HepG2 (cell line): ENCODE data around the gene TIAM1. TPM values are rescaled to one million over a fixed set of nuclear protein-coding genes. Genes with fewer than 3 reads are reported as not detected.

Experiments
- ATAC-seq: fragments of 200-7000 bp; cut with Tn5 transposase; 3 replicates; pipeline ENCODE4 v1.9.1; 2020; ENCODE audit warnings: mild to moderate bottlenecking, moderate library complexity
- BruUV-seq: library from RNA; stranded (reverse); fragments of 400-500 nt; replicated peaks from 2 replicates; lab custom pipeline; 2021; lab: Mats Ljungman, UMichigan
- CTCF ChIA-PET: fragments of 300-600 bp; formaldehyde crosslinking; extraction: SDS; loops from one replicate; lab custom pipeline; 2021; ENCODE audit warnings: low total read pairs, inconsistent platforms, low intra/inter-chr PET ratio; lab: Yijun Ruan, JAX
- POLR2A ChIA-PET: fragments of 350-600 bp; sonication (Branson Sonifier 250); formaldehyde crosslinking; loops from one replicate; lab custom pipeline; 2020; ENCODE audit warnings: antibody characterized with exemption, inconsistent platforms; lab: Yijun Ruan, JAX
- DNase-seq: peaks from one replicate; pipeline ENCODE4 v3.0.0-alpha.2; 2015; ENCODE audit warnings: low spot score
- FAIRE-seq: peaks from 3 replicates; lab custom pipeline; 2011; peaks lifted over from hg19 to GRCh38; lab: Jason Lieb, UNC
- H2AFZ ChIP-seq: one replicate; pipeline ENCODE4 v1.6.1; 2011; ENCODE audit warnings: low read length, inconsistent platforms
- H3K27ac ChIP-seq: fragments of 300-600 bp; 3 replicates; pipeline ENCODE4 v1.8.0; 2011; ENCODE audit warnings: mixed run types, mild to moderate bottlenecking, mixed read lengths, low read length, inconsistent platforms; ENCODE audit not compliant: insufficient read depth; ENCODE audit errors: extremely low read length
- H3K27me3 ChIP-seq, 2 experiments: fragments of 200-600 bp in 1 of 2; 2 replicates in 1 of 2; 3 replicates in 1 of 2; pipeline versions ENCODE4 v1.6.0 to v1.8.0; 2011; ENCODE audit warnings: low read length in 2 of 2, mild to moderate bottlenecking in 2 of 2, moderate library complexity in 2 of 2, inconsistent platforms in 1 of 2; ENCODE audit not compliant: insufficient read depth in 2 of 2, control insufficient read depth in 1 of 2
- H3K36me3 ChIP-seq, 2 experiments: fragments of 200-600 bp in 1 of 2; replicated peaks in 1 of 2; 2 replicates in 1 of 2; 3 replicates in 1 of 2; pipeline versions ENCODE4 v1.5.1 to v1.8.0; 2011; ENCODE audit warnings: low read length in 2 of 2, inconsistent platforms in 1 of 2; ENCODE audit not compliant: insufficient read depth in 2 of 2, control insufficient read depth in 1 of 2
- H3K4me1 ChIP-seq: 2 replicates; pipeline ENCODE4 v1.5.1; 2012; ENCODE audit warnings: low read length, inconsistent platforms; ENCODE audit not compliant: insufficient read depth
- H3K4me2 ChIP-seq: 2 replicates; pipeline ENCODE4 v1.6.0; 2011; ENCODE audit warnings: low read depth, low read length, inconsistent platforms
- H3K4me3 ChIP-seq, 3 experiments: fragments of 200-600 bp in 1 of 3; sonication (generic), shearing (Covaris generic) in 1 of 3; replicated peaks in 1 of 3; 2 replicates each; pipeline ENCODE4 v1.5.1; 2011 to 2016; ENCODE audit warnings: low read length in 3 of 3, inconsistent platforms in 2 of 3, low read depth in 2 of 3, mild to moderate bottlenecking in 2 of 3, control low read depth in 1 of 3, mixed read lengths in 1 of 3; ENCODE audit not compliant: insufficient read depth in 1 of 3
- H3K79me2 ChIP-seq: one replicate; pipeline ENCODE4 v1.6.1; 2011; ENCODE audit warnings: low read length, inconsistent platforms; ENCODE audit not compliant: insufficient read depth
- H3K9ac ChIP-seq: 2 replicates; pipeline ENCODE4 v1.6.0; 2011; ENCODE audit warnings: mild to moderate bottlenecking, low read depth, low read length, inconsistent platforms; ENCODE audit not compliant: insufficient read depth
- H3K9me3 ChIP-seq: 2 replicates; pipeline ENCODE4 v1.5.1; 2012; ENCODE audit warnings: mild to moderate bottlenecking, low read length
- H4K20me1 ChIP-seq: 2 replicates; pipeline ENCODE4 v1.6.0; 2011; ENCODE audit warnings: inconsistent platforms, mild to moderate bottlenecking, low read length, moderate library complexity; ENCODE audit not compliant: insufficient read depth
- ONECUT2 ChIP-seq: sonication (generic); formaldehyde crosslinking; IDR thresholded peaks from 2 replicates; pipeline ENCODE4 v1.4.0; 2020; ENCODE audit warnings: missing genetic modification reagents
- PTBP1 ChIP-seq: fragments of 200-400 bp; formaldehyde crosslinking; IDR thresholded peaks from 2 replicates; pipeline ENCODE4 v1.6.1; 2018; ENCODE audit warnings: low read length, low read depth; ENCODE audit not compliant: poor library complexity, severe bottlenecking
- U2AF1 ChIP-seq: fragments of 200-400 bp; formaldehyde crosslinking; optimal IDR thresholded peaks from 2 replicates; pipeline ENCODE3; 2017; ENCODE audit warnings: mild to moderate bottlenecking, low read depth, low read length
- YEATS2 ChIP-seq: sonication (generic); formaldehyde crosslinking; IDR thresholded peaks from 2 replicates; pipeline ENCODE4 v1.4.0; 2020; ENCODE audit warnings: missing genetic modification reagents, borderline replicate concordance
- ZNF772 ChIP-seq: sonication (generic); formaldehyde crosslinking; IDR thresholded peaks from 2 replicates; pipeline ENCODE4 v1.5.0; 2020; ENCODE audit warnings: mild to moderate bottlenecking, missing genetic modification reagents
- WGBS: methylation state at CpG from one replicate; pipeline ENCODE4 v1.1.6; 2017; ENCODE audit warnings: low lambda C conversion rate; 5-methylcytosine and 5-hydroxymethylcytosine counted together
- in situ Hi-C: cut with HindIII; loops from 2 replicates; pipeline ENCODE4 v1.10.0; 2017; ENCODE audit warnings: low pct_unique_long_range_greater_than_20kb; ENCODE audit not compliant: extremely low pct_ligation_motif_present
- intact Hi-C: fragments of 100-400 bp; cut with micrococcal nuclease; formaldehyde crosslinking; loops from one replicate; pipeline ENCODE4 v1.10.0; 2022; ENCODE audit not compliant: unreplicated experiment
- polyA plus RNA-seq, 8 experiments: library from polyadenylated mRNA; depleted of rRNA in 3 of 8; stranded (reverse) in 7 of 8; unstranded in 1 of 8; fragments of >200 nt; fragmentation: Illumina TruSeq in 4 of 8; extraction: Trizol in 4 of 8; gene quantifications; 2 replicates each; pipeline versions ENCODE4 v1.2.1 to v1.2.3, GENCODE V29; 2011 to 2016; ENCODE audit warnings: low read depth in 4 of 8, missing spikeins in 1 of 8, mixed read lengths in 1 of 8; ENCODE audit not compliant: insufficient read depth in 1 of 8
- total RNA-seq, 5 experiments: library from RNA; depleted of rRNA; stranded (reverse); fragments of >200 nt; fragmentation: Illumina TruSeq; extraction: Trizol; gene quantifications; 2 replicates each; pipeline ENCODE4 v1.2.3, GENCODE V29; 2016; ENCODE audit warnings: low read depth in 1 of 5
- TF ChIP-seq, protein P1 (sequence below): sonication (generic); formaldehyde crosslinking; IDR thresholded peaks from 2 replicates; pipeline ENCODE4 v1.5.1; 2020; ENCODE audit warnings: missing genetic modification reagents, mild to moderate bottlenecking, borderline replicate concordance
- TF ChIP-seq, protein P2 (sequence below): fragments of 450-650 bp; IDR thresholded peaks from 2 replicates; pipeline ENCODE4 v1.6.1; 2017
- TF ChIP-seq, protein P3 (sequence below): sonication (generic); formaldehyde crosslinking; IDR thresholded peaks from 2 replicates; pipeline ENCODE4 v1.4.0; 2020; ENCODE audit warnings: missing genetic modification reagents

Gene TIAM1
- total and polyA plus RNA-seq, 2 of the 13 experiments (the other 11 are each of a cell fraction or from before 2014, with no cell fraction given): 0.13 to 0.24 TPM

DNA sequence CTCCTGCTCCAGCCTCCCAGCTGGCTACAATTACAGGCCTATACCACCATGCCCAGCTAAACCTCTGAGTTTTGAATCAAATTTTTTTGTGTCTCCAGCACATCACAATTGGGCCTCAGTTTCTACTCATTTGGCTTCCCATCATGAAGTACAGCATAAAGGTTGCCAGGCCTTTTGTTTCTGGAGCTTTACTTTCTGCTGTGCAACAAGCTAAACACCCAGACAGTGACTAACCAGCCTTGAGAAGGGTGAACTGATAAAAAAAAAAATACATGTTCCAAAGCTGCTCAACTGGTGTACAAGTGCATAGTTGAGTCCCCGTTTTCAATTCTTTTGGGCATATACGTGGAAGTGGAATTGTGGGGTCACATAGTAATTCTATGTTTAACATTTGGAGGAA lies 25.1 kb downstream of the TIAM1 start (continued):
- TF ChIP-seq, protein P1, sequence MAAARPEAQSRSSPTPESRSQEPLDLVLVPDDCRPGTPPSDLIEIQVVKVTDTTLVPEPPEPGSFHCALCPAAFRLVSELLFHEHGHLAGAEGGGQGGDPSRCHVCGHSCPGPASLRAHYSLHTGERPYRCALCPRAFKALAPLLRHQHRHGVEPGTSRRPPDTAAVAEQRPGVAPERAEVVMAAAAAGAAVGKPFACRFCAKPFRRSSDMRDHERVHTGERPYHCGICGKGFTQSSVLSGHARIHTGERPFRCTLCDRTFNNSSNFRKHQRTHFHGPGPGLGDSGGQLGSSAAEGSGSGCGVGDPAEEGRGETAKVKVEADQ (CRISPR knock-in tag): no peak
- TF ChIP-seq ONECUT2: no peak
- TF ChIP-seq, protein P2, sequence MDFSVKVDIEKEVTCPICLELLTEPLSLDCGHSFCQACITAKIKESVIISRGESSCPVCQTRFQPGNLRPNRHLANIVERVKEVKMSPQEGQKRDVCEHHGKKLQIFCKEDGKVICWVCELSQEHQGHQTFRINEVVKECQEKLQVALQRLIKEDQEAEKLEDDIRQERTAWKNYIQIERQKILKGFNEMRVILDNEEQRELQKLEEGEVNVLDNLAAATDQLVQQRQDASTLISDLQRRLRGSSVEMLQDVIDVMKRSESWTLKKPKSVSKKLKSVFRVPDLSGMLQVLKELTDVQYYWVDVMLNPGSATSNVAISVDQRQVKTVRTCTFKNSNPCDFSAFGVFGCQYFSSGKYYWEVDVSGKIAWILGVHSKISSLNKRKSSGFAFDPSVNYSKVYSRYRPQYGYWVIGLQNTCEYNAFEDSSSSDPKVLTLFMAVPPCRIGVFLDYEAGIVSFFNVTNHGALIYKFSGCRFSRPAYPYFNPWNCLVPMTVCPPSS: no peak
- no peak for TF ChIP-seq YEATS2
- TF ChIP-seq, protein P3, sequence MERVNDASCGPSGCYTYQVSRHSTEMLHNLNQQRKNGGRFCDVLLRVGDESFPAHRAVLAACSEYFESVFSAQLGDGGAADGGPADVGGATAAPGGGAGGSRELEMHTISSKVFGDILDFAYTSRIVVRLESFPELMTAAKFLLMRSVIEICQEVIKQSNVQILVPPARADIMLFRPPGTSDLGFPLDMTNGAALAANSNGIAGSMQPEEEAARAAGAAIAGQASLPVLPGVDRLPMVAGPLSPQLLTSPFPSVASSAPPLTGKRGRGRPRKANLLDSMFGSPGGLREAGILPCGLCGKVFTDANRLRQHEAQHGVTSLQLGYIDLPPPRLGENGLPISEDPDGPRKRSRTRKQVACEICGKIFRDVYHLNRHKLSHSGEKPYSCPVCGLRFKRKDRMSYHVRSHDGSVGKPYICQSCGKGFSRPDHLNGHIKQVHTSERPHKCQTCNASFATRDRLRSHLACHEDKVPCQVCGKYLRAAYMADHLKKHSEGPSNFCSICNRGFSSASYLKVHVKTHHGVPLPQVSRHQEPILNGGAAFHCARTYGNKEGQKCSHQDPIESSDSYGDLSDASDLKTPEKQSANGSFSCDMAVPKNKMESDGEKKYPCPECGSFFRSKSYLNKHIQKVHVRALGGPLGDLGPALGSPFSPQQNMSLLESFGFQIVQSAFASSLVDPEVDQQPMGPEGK (CRISPR knock-in tag): no peak
- no peak for TF ChIP-seq ZNF772 (CRISPR knock-in tag)
- TF ChIP-seq, all 625 proteins: peak for 0

DNA sequence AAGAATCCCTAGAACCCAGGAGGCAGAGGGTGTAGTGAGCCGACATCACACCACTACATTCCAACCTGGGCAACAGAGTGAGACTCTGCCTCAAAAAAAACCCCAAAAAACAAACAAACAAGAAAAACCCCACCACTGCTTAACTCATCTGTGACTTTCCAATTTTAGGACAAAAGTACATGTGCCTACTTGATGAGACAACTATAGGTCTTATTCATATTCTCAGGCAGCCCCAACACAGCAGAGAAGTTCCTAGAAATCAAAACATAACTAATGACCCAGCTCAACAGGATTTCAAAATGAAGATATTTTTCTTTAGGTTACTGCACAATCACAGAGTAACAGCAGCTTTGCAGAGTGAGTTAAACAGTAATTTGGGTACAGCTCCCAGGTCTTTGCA lies 26.4 kb downstream of the TIAM1 start:
- TF ChIP-seq PTBP1 (no peak), U2AF1 (no peak)
- WGBS: 83% methylated on average over 1 of the region's 1 CpG
- no peak for DNase-seq
- Histone ChIP-seq H3K4me3 (no peak overlapping the region), H2AFZ (no peak overlapping the region), H3K36me3 (no peaks in the 10 kb centered on the region), H3K79me2 (no peaks in the 10 kb centered on the region), H3K9me3 (no peaks in the 10 kb centered on the region), H3K9ac (no peak overlapping the region), H3K27ac (no peak overlapping the region), H3K4me2 (no peak overlapping the region), H4K20me1 (no peaks in the 10 kb centered on the region), H3K27me3 (no peaks in the 10 kb centered on the region; a peak in 1 of 5 replicates), H3K4me1 (no peaks in the 10 kb centered on the region)
- CTCF ChIA-PET: no interaction called here
- POLR2A ChIA-PET: no interaction called here
- in situ Hi-C loops: no loop called here
- intact Hi-C loops: no loop called here
- BruUV-seq: no TSS peak
- FAIRE-seq: no peak
- ATAC-seq: no peak
